Peyer's patch (tissue), 4 donors: ENCODE measurements around the gene GPC3.

Experiments
- POLR2A ChIP-seq, 2 donors: fragments of 450-650 bp; IDR thresholded peaks; one replicate each; pipeline ENCODE4 v1.5.1; 2017; ENCODE audit warnings: antibody characterized with exemption in 2 of 2, mild to moderate bottlenecking in 2 of 2, moderate library complexity in 2 of 2
- TF ChIP-seq, protein P1 (sequence below), 6 experiments: fragments of 450-650 bp in 4 of 6; fragments of 200-600 bp in 2 of 6; sonication (generic) in 1 of 6; IDR thresholded peaks; one replicate each; pipeline ENCODE4 v1.5.1; 2017 to 2019; ENCODE audit warnings: antibody characterized with exemption in 6 of 6, mild to moderate bottlenecking in 3 of 6, moderate library complexity in 1 of 6

GRCh38 chrX:133587818-133588217 lies 397.6 kb downstream of the GPC3 start:
- TF ChIP-seq, protein P1, sequence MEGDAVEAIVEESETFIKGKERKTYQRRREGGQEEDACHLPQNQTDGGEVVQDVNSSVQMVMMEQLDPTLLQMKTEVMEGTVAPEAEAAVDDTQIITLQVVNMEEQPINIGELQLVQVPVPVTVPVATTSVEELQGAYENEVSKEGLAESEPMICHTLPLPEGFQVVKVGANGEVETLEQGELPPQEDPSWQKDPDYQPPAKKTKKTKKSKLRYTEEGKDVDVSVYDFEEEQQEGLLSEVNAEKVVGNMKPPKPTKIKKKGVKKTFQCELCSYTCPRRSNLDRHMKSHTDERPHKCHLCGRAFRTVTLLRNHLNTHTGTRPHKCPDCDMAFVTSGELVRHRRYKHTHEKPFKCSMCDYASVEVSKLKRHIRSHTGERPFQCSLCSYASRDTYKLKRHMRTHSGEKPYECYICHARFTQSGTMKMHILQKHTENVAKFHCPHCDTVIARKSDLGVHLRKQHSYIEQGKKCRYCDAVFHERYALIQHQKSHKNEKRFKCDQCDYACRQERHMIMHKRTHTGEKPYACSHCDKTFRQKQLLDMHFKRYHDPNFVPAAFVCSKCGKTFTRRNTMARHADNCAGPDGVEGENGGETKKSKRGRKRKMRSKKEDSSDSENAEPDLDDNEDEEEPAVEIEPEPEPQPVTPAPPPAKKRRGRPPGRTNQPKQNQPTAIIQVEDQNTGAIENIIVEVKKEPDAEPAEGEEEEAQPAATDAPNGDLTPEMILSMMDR (IDR thresholded peaks at IDR 0.05): no peak
- no peak for TF ChIP-seq POLR2A (IDR thresholded peaks at IDR 0.05)
